Lower leg skin (tissue), 3 donors: ENCODE data around the gene SLC22A6.

Experiments used
- CTCF ChIP-seq, 3 donors: fragments of 450-650 bp; IDR thresholded peaks; one replicate each; pipeline ENCODE4 v1.5.1; 2016; ENCODE audit warnings: antibody characterized with exemption in 3 of 3, mild to moderate bottlenecking in 3 of 3, moderate library complexity in 2 of 3
- POLR2A ChIP-seq, 2 donors: fragments of 450-650 bp; IDR thresholded peaks; one replicate each; pipeline ENCODE4 v1.6.1; 2016 to 2017; ENCODE audit warnings: antibody characterized with exemption in 2 of 2, mild to moderate bottlenecking in 1 of 2, moderate library complexity in 1 of 2

DNA sequence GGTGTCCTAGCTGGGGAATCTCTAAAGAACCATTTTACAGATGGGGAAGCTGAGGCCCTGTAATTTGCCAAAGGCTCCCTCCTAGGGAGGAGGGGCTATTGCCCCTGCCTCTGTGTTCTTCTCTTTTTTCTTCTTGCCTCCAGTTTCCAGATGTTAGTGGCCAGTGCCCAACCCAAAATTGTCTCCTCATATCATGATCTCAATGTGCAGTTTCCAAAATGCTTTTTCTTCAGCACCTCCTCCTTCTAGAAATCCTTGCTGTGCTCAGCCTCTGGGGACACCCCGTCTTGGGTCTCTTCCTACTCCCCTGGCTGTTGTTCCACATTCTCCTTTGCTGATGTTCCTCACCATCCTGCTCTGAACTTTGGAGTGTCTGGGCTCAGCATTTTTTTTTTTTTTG is 54.1 kb downstream of the SLC22A6 start:
- TF ChIP-seq CTCF (IDR thresholded peaks at IDR 0.05), result no peak
- TF ChIP-seq POLR2A (IDR thresholded peaks at IDR 0.05), result no peak
